ENCODE measurements around the gene CPAMD8.

CPAMD8 gene

DNA sequence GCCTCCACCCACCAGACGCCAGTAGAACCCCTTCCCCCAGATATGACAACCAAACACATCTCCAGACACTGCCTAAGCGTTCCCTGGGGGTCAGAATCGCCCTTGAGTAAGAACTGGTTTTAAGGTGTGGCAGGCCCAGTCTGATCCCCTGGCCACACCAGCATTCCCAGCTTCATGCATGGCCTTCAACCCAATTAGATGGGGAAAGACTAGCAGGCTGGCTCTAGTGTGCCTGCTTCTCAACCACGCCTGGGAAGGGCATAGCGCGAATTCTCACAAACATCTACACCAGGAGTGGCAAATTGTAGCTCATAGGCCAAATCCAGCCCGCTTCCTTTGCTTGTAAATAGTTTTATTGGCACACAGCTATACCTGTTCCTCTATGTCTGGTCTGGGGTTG is 35.1 kb upstream of the CPAMD8 start:
- H3K27ac ChIP-seq: no peak overlapping the region
- H3K27me3 ChIP-seq (ENCODE audit: control insufficient read depth, insufficient read depth, low read length): no peaks in the 10 kb centered on the region
- H3K9ac ChIP-seq: no peak overlapping the region
- H3K4me1 ChIP-seq: no peaks in the 10 kb centered on the region
- H3K4me3 ChIP-seq (ENCODE audit: low read depth, low read length): no peak overlapping the region
- no peaks in the 10 kb centered on the region for H3K36me3 ChIP-seq (ENCODE audit: control insufficient read depth, insufficient read depth, low read length)
- H3K9me3 ChIP-seq (ENCODE audit: control insufficient read depth, low read length): no peaks in the 10 kb centered on the region
- TF ChIP-seq, protein P1, sequence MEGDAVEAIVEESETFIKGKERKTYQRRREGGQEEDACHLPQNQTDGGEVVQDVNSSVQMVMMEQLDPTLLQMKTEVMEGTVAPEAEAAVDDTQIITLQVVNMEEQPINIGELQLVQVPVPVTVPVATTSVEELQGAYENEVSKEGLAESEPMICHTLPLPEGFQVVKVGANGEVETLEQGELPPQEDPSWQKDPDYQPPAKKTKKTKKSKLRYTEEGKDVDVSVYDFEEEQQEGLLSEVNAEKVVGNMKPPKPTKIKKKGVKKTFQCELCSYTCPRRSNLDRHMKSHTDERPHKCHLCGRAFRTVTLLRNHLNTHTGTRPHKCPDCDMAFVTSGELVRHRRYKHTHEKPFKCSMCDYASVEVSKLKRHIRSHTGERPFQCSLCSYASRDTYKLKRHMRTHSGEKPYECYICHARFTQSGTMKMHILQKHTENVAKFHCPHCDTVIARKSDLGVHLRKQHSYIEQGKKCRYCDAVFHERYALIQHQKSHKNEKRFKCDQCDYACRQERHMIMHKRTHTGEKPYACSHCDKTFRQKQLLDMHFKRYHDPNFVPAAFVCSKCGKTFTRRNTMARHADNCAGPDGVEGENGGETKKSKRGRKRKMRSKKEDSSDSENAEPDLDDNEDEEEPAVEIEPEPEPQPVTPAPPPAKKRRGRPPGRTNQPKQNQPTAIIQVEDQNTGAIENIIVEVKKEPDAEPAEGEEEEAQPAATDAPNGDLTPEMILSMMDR (IDR thresholded peaks at IDR 0.05): no peak
- H3K4me2 ChIP-seq (ENCODE audit: low read length): no peak overlapping the region
- H3K79me2 ChIP-seq: no peaks in the 10 kb centered on the region
- H2AFZ ChIP-seq: no peak overlapping the region

DNA sequence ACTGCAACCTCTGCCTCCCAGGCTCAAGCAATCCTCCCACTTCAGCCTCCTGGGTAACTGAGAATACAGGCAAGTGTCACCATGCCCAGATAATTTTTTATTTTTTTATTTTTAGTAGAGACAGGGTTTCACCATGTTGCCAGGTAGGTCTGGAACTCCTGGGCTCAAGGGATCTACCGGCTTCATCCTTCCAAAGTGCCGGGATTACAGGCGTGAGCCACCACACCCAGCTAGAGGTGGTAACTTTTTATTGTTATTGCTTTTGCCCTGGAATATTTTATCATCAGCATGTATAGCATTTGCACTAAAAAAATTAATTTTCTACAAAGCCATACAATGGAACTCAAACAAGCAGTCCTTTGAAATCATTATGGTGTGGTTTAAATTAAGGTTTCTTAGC is 34.6 kb upstream of the CPAMD8 start:
- no peak overlapping the region for H3K4me2 ChIP-seq (ENCODE audit: low read length)
- no peaks in the 10 kb centered on the region for H3K9me3 ChIP-seq (ENCODE audit: control insufficient read depth, low read length)
- H3K9ac ChIP-seq: no peak overlapping the region
- H3K4me1 ChIP-seq: no peaks in the 10 kb centered on the region
- H3K36me3 ChIP-seq (ENCODE audit: control insufficient read depth, insufficient read depth, low read length): no peaks in the 10 kb centered on the region
- no peak overlapping the region for H2AFZ ChIP-seq
- H3K4me3 ChIP-seq (ENCODE audit: low read depth, low read length): no peak overlapping the region
- TF ChIP-seq, protein P1 (IDR thresholded peaks at IDR 0.05): no peak
- H3K27me3 ChIP-seq (ENCODE audit: control insufficient read depth, insufficient read depth, low read length): no peaks in the 10 kb centered on the region
- H3K27ac ChIP-seq: no peak overlapping the region
- H3K79me2 ChIP-seq: no peaks in the 10 kb centered on the region

DNA sequence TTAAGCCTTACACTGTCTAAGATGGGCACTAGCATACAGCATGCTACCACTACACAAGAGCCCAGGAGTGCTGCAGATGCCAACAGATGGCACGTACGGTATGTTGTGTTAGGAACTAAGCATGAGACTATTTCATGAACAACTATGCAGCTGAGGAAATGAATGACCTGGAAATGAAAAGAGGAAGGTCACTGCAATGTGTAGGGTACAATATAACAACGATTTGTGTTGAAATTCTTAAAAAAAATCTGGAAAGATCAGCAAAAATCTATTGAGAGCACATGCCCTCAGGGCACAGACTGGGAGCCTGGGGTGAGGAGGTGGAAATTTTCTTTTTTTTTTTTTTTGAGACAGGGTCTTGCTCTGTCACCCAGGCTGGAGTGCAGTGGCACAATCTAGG is 34.2 kb upstream of the CPAMD8 start:
- H3K9me3 ChIP-seq (ENCODE audit: control insufficient read depth, low read length): no peaks in the 10 kb centered on the region
- H2AFZ ChIP-seq: no peak overlapping the region
- TF ChIP-seq, protein P1 (IDR thresholded peaks at IDR 0.05): no peak
- H3K9ac ChIP-seq: no peak overlapping the region
- no peak overlapping the region for H3K4me3 ChIP-seq (ENCODE audit: low read depth, low read length)
- no peaks in the 10 kb centered on the region for H3K27me3 ChIP-seq (ENCODE audit: control insufficient read depth, insufficient read depth, low read length)
- H3K36me3 ChIP-seq (ENCODE audit: control insufficient read depth, insufficient read depth, low read length): no peaks in the 10 kb centered on the region
- no peak overlapping the region for H3K4me2 ChIP-seq (ENCODE audit: low read length)
- H3K79me2 ChIP-seq: no peaks in the 10 kb centered on the region
- H3K27ac ChIP-seq: no peak overlapping the region
- H3K4me1 ChIP-seq: no peaks in the 10 kb centered on the region

DNA sequence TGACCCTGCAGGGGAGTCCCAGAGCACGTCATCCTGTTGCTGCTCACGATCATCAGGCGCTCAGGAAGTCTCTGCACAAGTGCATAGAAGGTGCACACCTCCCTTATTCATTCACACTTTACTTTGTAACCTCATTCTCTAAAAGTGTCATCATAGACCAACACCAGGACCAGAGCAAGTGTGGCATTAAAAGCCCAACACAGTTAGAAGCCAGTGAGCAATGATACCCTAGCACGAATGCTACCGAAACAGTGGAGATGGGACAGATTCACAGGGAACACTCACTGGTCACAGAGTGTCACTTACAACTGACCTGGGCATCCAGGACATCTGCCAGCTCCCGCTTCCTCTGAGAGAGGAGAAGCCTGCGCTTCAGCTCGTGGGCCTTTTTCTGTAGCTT is 31.6 kb upstream of the CPAMD8 start:
- Histone ChIP-seq H3K4me3 (ENCODE audit: low read depth, low read length) (no peak overlapping the region), H3K4me1 (no peaks in the 10 kb centered on the region), H3K79me2 (no peaks in the 10 kb centered on the region), H3K4me2 (ENCODE audit: low read length) (no peak overlapping the region), H3K36me3 (ENCODE audit: control insufficient read depth, insufficient read depth, low read length) (no peaks in the 10 kb centered on the region), H3K27ac (no peak overlapping the region), H3K27me3 (ENCODE audit: control insufficient read depth, insufficient read depth, low read length) (no peaks in the 10 kb centered on the region), H2AFZ (no peak overlapping the region), H3K9ac (no peak overlapping the region), H3K9me3 (ENCODE audit: control insufficient read depth, low read length) (no peaks in the 10 kb centered on the region)
- TF ChIP-seq, protein P1 (IDR thresholded peaks at IDR 0.05): no peak

DNA sequence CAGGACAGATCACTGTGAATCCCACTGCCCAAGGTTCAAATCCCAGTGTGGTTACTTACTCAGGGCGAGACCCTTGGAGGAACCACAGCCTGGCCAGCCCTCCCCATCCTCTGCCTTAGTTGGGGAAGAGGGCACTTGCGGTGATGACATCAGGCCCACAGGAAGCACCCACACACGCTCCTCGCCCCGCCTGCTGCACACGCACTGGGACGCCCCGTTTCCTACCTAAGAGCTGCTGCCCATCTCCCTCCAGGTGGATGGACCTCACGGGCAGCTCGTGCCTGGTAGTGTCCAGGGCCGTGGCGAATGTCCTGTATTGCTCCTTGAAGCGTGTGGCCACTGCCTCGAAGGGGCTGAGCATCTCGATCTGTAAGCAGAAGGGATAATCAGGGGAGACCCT is 29.0 kb upstream of the CPAMD8 start:
- no peak overlapping the region for H3K4me2 ChIP-seq (ENCODE audit: low read length)
- no peak overlapping the region for H3K27ac ChIP-seq
- TF ChIP-seq, protein P1 (IDR thresholded peaks at IDR 0.05): no peak
- no peaks in the 10 kb centered on the region for H3K36me3 ChIP-seq (ENCODE audit: control insufficient read depth, insufficient read depth, low read length)
- H3K9me3 ChIP-seq (ENCODE audit: control insufficient read depth, low read length): no peaks in the 10 kb centered on the region
- no peak overlapping the region for H3K9ac ChIP-seq
- H3K79me2 ChIP-seq: no peaks in the 10 kb centered on the region
- H2AFZ ChIP-seq: no peak overlapping the region
- H3K4me1 ChIP-seq: no peaks in the 10 kb centered on the region
- no peak overlapping the region for H3K4me3 ChIP-seq (ENCODE audit: low read depth, low read length)
- H3K27me3 ChIP-seq (ENCODE audit: control insufficient read depth, insufficient read depth, low read length): no peaks in the 10 kb centered on the region

Measured in parathyroid adenoma (tissue), 2 donors.